ENCODE measurements around the gene TEX55. TPM values are rescaled to one million over a fixed set of nuclear protein-coding genes. Genes with fewer than 3 reads are reported as not detected.
"Not testable (repeated sequence)": the region's sequence is repeated elsewhere in the genome, so short reads cannot be mapped to it uniquely, and the experiment has no call there.

Gene TEX55
- polyA plus RNA-seq, 3 donors: not detected

- H3K27me3 ChIP-seq (ENCODE audit: control insufficient read depth in 2 of 2, insufficient read depth in 2 of 2, low read length in 2 of 2): no peaks in the 10 kb centered on the region
- no peak overlapping the region for H3K9ac ChIP-seq (ENCODE audit: insufficient read depth, low read length, poor library complexity, severe bottlenecking)
- Mint-ChIP-seq H3K9me3 (peaks cover 22 to 37% (median 35%) of the 10 kb centered on the region in 7 donors), H3K36me3 (no peaks in the 10 kb centered on the region), H3K4me3 (no peak overlapping the region), H3K27ac (no peak overlapping the region), H3K4me1 (no peaks in the 10 kb centered on the region), H3K27me3 (ENCODE audit: low read depth in 3 of 3) (peaks cover 0 to 2% (median 0%) of the 10 kb centered on the region in 3 donors)
- H2AFZ ChIP-seq (ENCODE audit: insufficient read depth, low read depth, low read length, poor library complexity, severe bottlenecking): no peak overlapping the region
- no peak overlapping the region for H3K4me2 ChIP-seq (replicated peaks; ENCODE audit: extremely low read depth, low read length, poor library complexity, severe bottlenecking)
- H3K4me3 ChIP-seq (replicated peaks in 1 of 3; ENCODE audit: low read depth in 2 of 3, low read length in 3 of 3): no peak overlapping the region
- no peaks in the 10 kb centered on the region for H3K36me3 ChIP-seq (replicated peaks in 1 of 2; ENCODE audit: control insufficient read depth in 1 of 2, insufficient read depth in 2 of 2, low read length in 2 of 2)
- H3K9me3 ChIP-seq (replicated peaks in 1 of 2; ENCODE audit: control insufficient read depth in 1 of 2, insufficient read depth in 1 of 2, low read length in 2 of 2): peaks cover 10 to 27% of the 10 kb centered on the region in 2 donors
- no peak for DNase-seq
- no peak overlapping the region for H3K27ac ChIP-seq (ENCODE audit: low read depth in 1 of 2, low read length in 2 of 2)
- TF ChIP-seq, protein P1, sequence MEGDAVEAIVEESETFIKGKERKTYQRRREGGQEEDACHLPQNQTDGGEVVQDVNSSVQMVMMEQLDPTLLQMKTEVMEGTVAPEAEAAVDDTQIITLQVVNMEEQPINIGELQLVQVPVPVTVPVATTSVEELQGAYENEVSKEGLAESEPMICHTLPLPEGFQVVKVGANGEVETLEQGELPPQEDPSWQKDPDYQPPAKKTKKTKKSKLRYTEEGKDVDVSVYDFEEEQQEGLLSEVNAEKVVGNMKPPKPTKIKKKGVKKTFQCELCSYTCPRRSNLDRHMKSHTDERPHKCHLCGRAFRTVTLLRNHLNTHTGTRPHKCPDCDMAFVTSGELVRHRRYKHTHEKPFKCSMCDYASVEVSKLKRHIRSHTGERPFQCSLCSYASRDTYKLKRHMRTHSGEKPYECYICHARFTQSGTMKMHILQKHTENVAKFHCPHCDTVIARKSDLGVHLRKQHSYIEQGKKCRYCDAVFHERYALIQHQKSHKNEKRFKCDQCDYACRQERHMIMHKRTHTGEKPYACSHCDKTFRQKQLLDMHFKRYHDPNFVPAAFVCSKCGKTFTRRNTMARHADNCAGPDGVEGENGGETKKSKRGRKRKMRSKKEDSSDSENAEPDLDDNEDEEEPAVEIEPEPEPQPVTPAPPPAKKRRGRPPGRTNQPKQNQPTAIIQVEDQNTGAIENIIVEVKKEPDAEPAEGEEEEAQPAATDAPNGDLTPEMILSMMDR (IDR thresholded peaks at IDR 0.05): no peak
- no peaks in the 10 kb centered on the region for H4K20me1 ChIP-seq (ENCODE audit: insufficient read depth, low read length)
- no CpG with 5 or more reads among the region's 1 CpG for WGBS (ENCODE audit: insufficient coverage)
- H3K4me1 ChIP-seq (ENCODE audit: control insufficient read depth in 1 of 2, insufficient read depth in 2 of 2, low read length in 2 of 2): no peaks in the 10 kb centered on the region
- intact Hi-C loops (cut with micrococcal nuclease): no loop called here
- H3K79me2 ChIP-seq (ENCODE audit: insufficient read depth, low read length): no peaks in the 10 kb centered on the region
Observed at GRCh38 chr3:119160815-119161214, 14.8 kb downstream of the TEX55 start.

DNA sequence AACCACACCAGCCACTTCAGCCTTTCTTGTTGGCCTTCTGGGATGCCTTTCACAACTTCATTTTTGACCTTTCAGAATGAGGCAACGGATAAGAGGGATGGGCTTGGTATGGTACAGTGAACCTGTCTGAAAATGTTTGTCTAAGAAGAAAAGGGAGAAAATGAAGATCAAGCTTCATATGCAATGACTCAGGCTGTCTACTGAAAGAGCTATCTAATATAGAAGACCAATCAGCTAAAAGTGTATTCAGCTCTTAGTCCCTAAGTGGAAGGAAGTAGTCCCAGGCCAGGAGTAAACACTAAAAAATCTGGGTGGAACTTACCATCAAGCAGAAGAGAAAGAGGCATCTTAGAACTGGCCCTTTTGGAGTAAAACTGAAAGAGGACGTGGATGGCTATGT, 15.3 kb downstream of the TEX55 start:
- H3K4me2 ChIP-seq (replicated peaks; ENCODE audit: extremely low read depth, low read length, poor library complexity, severe bottlenecking): no peak overlapping the region
- Mint-ChIP-seq H3K27me3 (ENCODE audit: low read depth in 3 of 3) (peaks cover 0 to 2% (median 0%) of the 10 kb centered on the region in 3 donors), H3K27ac (no peak overlapping the region), H3K4me3 (no peak overlapping the region), H3K9me3 (peaks cover 18 to 34% (median 31%) of the 10 kb centered on the region in 7 donors), H3K36me3 (no peaks in the 10 kb centered on the region), H3K4me1 (no peaks in the 10 kb centered on the region)
- no peaks in the 10 kb centered on the region for H3K27me3 ChIP-seq (ENCODE audit: control insufficient read depth in 2 of 2, insufficient read depth in 2 of 2, low read length in 2 of 2)
- intact Hi-C loops (cut with micrococcal nuclease): no loop called here
- no peaks in the 10 kb centered on the region for H3K36me3 ChIP-seq (replicated peaks in 1 of 2; ENCODE audit: control insufficient read depth in 1 of 2, insufficient read depth in 2 of 2, low read length in 2 of 2)
- H3K79me2 ChIP-seq (ENCODE audit: insufficient read depth, low read length): no peaks in the 10 kb centered on the region
- no peak overlapping the region for H3K4me3 ChIP-seq (replicated peaks in 1 of 3; ENCODE audit: low read depth in 2 of 3, low read length in 3 of 3)
- DNase-seq: no peak
- H3K4me1 ChIP-seq (ENCODE audit: control insufficient read depth in 1 of 2, insufficient read depth in 2 of 2, low read length in 2 of 2): no peaks in the 10 kb centered on the region
- no CpG with 5 or more reads among the region's 2 CpGs for WGBS (ENCODE audit: insufficient coverage)
- peaks cover 5 to 23% of the 10 kb centered on the region in 2 donors for H3K9me3 ChIP-seq (replicated peaks in 1 of 2; ENCODE audit: control insufficient read depth in 1 of 2, insufficient read depth in 1 of 2, low read length in 2 of 2)
- TF ChIP-seq, protein P1 (IDR thresholded peaks at IDR 0.05): no peak
- no peak overlapping the region for H3K9ac ChIP-seq (ENCODE audit: insufficient read depth, low read length, poor library complexity, severe bottlenecking)
- H4K20me1 ChIP-seq (ENCODE audit: insufficient read depth, low read length): no peaks in the 10 kb centered on the region
- no peak overlapping the region for H2AFZ ChIP-seq (ENCODE audit: insufficient read depth, low read depth, low read length, poor library complexity, severe bottlenecking)
- no peak overlapping the region for H3K27ac ChIP-seq (ENCODE audit: low read depth in 1 of 2, low read length in 2 of 2)

GRCh38 chr3:119164745-119165144, 18.8 kb downstream of the TEX55 start:
- H3K27me3 Mint-ChIP-seq (ENCODE audit: low read depth in 3 of 3); H3K4me1 Mint-ChIP-seq; H3K4me1 ChIP-seq (ENCODE audit: control insufficient read depth in 1 of 2, insufficient read depth in 2 of 2, low read length in 2 of 2); H3K27ac Mint-ChIP-seq; H3K27ac ChIP-seq (ENCODE audit: low read depth in 1 of 2, low read length in 2 of 2); H3K4me3 Mint-ChIP-seq; DNase-seq; H3K9me3 ChIP-seq (replicated peaks in 1 of 2; ENCODE audit: control insufficient read depth in 1 of 2, insufficient read depth in 1 of 2, low read length in 2 of 2); H3K36me3 ChIP-seq (replicated peaks in 1 of 2; ENCODE audit: control insufficient read depth in 1 of 2, insufficient read depth in 2 of 2, low read length in 2 of 2); H3K4me3 ChIP-seq (replicated peaks in 1 of 3; ENCODE audit: low read depth in 2 of 3, low read length in 3 of 3); H3K79me2 ChIP-seq (ENCODE audit: insufficient read depth, low read length); H3K9ac ChIP-seq (ENCODE audit: insufficient read depth, low read length, poor library complexity, severe bottlenecking); H4K20me1 ChIP-seq (ENCODE audit: insufficient read depth, low read length); H3K36me3 Mint-ChIP-seq; H3K4me2 ChIP-seq (replicated peaks; ENCODE audit: extremely low read depth, low read length, poor library complexity, severe bottlenecking); intact Hi-C loops (cut with micrococcal nuclease); H3K27me3 ChIP-seq (ENCODE audit: control insufficient read depth in 2 of 2, insufficient read depth in 2 of 2, low read length in 2 of 2); H2AFZ ChIP-seq (ENCODE audit: insufficient read depth, low read depth, low read length, poor library complexity, severe bottlenecking): not testable (repeated sequence)
- peaks cover 12 to 21% (median 18%) of the 10 kb centered on the region in 7 donors for H3K9me3 Mint-ChIP-seq
- 100% methylated on average over 2 of the region's 9 CpGs for WGBS (ENCODE audit: insufficient coverage)
